Measurements from ENCODE around the gene LCLAT1.

Gene LCLAT1

GRCh38 chr2:30422444-30423040, 24.5 kb upstream of the LCLAT1 start:
- DNase-seq (ENCODE audit: low read depth in 1 of 2, low spot score in 1 of 2), result peak; percentile 33 to 59

DNA sequence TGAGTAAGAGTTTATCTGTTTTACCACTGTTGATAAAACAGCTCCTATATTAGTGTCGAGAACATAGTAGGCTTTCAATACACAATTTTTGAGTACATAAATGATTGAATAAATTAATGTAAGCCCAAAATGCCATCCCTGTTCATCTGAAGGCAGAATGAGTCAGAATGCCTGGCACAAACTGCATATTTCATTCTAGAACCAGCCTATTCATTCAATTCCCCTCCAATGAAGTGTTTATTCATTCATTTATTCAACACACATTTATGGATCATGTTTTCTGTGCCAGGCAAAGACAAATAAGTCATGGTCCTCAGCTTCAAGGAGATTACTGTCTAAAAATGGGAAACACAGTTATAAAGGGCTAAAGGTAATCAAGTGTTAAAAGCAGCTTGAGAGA, 22.8 kb upstream of the LCLAT1 start:
- DNase-seq (ENCODE audit: low read depth in 1 of 2, low spot score in 1 of 2), result no peak

DNA sequence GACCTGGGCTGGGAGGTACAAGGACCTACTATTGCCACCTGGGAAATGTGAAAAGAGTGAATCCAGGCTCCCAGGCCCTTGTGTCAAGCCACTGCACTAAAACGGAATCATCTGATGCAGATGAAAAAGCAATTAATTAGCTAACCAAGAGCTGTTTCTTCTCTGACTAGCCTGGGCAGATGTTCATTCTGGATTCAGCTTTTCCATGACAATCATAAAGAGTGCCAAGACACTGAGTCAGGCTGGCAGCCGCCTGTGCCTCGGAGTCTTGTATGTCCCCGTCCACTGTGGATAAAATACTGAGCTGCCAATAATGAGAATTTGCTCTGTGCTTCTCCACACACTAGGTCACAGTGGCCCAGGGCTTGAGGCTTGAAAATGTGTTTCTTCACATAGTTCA, 21.7 kb upstream of the LCLAT1 start:
- no peak for DNase-seq (ENCODE audit: low read depth in 1 of 2, low spot score in 1 of 2)

DNA sequence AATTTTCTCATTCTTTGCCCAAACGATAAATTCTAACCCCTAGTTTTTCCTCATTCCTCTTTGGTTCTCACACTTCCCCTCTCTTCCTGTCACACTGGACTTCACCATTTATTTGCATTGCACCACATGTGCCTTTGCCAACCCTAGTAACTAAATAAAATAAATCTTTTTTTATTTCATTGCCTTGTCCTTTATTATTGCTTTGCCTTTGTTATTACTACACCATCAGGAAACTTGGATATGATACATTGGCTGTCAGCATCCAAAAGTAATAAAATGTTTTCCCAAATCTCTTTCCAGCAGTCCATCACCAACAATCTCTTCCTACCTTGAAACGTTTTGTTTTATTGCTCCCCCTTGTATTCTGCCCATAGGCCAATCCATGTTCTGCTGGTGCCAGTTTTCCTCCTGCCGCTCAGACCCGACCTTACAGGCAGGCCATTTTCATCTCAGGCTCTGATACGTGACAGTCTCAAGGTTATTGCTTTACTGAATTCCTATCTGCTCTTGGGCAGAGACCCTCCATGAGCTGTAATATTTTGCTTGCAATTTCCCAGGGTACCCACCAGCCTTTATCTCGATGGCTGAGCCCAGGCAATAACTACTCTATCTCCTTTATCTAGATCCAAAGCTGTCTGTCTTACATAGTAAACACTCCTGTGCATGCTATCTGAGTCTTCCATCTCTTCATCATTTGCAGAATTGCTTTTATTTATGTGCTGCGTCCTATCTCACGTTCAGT, 19.3 kb upstream of the LCLAT1 start:
- no peak for DNase-seq (ENCODE audit: low read depth in 1 of 2, low spot score in 1 of 2)

DNA sequence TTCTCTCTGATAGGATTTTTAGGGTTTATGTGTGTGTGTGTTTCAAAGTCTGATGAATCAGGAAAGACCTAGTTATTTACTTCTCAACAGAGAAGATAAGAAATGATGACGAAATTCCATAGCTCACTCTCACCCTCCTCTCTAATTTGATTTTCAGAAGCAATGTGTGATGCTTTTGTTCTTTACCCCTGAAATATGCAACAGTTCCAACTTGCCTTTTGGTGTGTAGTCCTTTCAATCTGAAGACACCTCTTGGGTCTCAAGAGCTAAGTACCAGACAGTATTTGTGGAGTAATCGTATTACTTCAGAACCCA, 18.7 kb upstream of the LCLAT1 start:
- DNase-seq (ENCODE audit: low read depth in 1 of 2, low spot score in 1 of 2), result no peak

GRCh38 chr2:30428827-30429461, 18.1 kb upstream of the LCLAT1 start:
- no peak for DNase-seq (ENCODE audit: low read depth in 1 of 2, low spot score in 1 of 2)

DNA sequence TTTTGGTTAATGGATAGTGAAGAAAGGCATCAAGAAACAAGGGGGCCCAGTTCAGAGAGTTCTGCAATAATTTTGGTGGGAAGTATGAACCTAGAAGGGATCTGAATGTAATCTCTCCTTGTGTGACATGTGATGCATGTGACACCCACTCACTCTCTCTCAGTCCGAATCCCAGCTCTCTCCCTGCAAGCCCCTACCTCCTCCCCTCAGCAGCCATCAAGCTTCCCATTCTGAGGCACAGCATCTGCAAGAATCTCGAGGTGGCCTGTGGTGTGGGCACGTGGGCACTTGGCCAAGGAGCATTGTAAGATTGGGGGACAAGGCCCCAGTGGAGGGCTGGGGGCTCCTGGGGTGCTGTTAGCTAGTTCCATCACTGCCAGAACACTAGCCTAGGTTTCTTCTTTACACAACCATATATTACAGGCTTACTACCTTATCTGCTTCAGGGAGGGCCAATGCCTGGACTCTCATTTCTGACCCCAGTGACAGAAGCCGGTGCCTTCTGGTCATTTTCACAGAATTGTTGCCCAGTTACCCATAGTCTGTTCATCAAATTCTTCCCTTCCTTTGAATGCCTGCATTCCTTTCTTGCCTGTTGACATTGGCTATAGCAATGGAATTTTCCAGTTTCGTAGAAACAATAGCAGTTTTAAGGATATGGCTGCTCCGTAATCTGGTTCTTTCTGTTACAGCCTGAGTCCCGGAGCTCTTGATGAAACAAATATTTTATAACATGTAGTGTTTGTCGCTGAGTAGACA, 13.3 kb upstream of the LCLAT1 start:
- no peak for DNase-seq (ENCODE audit: low read depth in 1 of 2, low spot score in 1 of 2)

DNA sequence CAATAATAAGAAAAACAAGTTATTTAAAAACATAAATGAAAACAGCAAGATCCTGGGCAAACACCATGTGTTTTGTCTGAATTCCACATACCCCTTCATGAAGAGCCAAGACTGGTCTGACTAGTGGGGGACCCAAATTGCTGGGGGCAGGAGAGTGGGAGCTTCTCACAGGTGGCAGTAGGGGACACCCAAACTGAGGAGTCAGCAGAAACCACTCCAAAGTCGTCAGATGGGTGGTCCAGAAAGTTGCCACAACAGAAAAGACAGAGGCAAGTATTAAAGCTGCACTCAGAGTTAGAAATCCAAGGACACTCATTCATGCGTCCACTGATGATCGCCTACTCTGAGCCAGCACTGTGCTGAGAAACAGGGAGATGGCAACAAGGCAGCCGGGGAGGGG, 12.3 kb upstream of the LCLAT1 start:
- DNase-seq (ENCODE audit: low read depth in 1 of 2, low spot score in 1 of 2), result no peak

- DNase-seq (ENCODE audit: low read depth in 1 of 2, low spot score in 1 of 2), result no peak
These were observed 10.1 kb upstream of the LCLAT1 start for GRCh38 chr2:30436859-30437435.

DNA sequence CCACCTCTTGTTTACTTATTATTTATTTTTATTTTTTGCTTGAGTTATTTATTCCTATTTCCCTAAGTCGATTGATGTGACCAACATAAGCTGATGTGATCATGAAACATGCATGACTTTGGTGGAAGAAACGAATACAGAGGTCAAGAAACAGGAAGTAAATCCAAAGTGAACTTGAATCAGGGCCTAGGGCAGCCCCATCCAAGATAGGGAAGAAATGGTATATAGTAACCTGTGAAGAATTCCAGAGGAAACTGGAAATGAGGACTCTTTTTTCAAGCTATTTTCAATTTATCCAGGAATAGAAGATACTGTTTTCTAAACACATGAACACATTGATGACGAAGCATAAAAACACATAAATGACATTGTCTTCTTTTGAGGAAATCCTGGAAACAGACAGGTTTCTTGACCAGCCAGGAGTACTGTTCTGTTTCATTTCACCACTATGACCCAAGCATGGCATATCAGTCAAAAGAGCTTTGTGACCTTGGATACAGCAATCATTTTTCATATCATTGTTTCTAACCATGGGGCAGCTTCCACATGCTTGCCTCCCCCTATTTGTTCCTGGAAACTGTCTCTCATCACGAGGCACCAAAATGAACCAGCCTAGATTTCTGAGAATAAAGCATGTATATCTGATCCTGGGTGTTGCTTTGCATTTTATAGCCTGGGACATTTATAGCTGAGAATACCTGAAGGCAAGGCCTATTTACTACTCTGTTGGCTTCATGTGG, 9.1 kb upstream of the LCLAT1 start:
- DNase-seq (ENCODE audit: low read depth in 1 of 2, low spot score in 1 of 2), result no peak

- DNase-seq (ENCODE audit: low read depth in 1 of 2, low spot score in 1 of 2), result no peak
These were observed 7.8 kb upstream of the LCLAT1 start for GRCh38 chr2:30439296-30439695.

GRCh38 chr2:30439879-30440278, 7.2 kb upstream of the LCLAT1 start:
- DNase-seq (ENCODE audit: low read depth in 1 of 2, low spot score in 1 of 2), result no peak

- no peak for DNase-seq (ENCODE audit: low read depth in 1 of 2, low spot score in 1 of 2)
These were observed 6.0 kb upstream of the LCLAT1 start for GRCh38 chr2:30441023-30441422.

- no peak for DNase-seq (ENCODE audit: low read depth in 1 of 2, low spot score in 1 of 2)
These were observed 4.0 kb upstream of the LCLAT1 start for GRCh38 chr2:30443081-30443480.

GRCh38 chr2:30444273-30444672, 2.8 kb upstream of the LCLAT1 start:
- no peak for DNase-seq (ENCODE audit: low read depth in 1 of 2, low spot score in 1 of 2)

GRCh38 chr2:30445266-30445821, 1.7 kb upstream of the LCLAT1 start:
- DNase-seq (ENCODE audit: low read depth in 1 of 2, low spot score in 1 of 2), result no peak

GRCh38 chr2:30446602-30447148, 371 bp upstream of the LCLAT1 start:
- no peak for DNase-seq (ENCODE audit: low read depth in 1 of 2, low spot score in 1 of 2)

- DNase-seq (ENCODE audit: low read depth in 1 of 2, low spot score in 1 of 2), result no peak
These were observed 1.3 kb downstream of the LCLAT1 start for GRCh38 chr2:30448308-30448707.

- no peak for DNase-seq (ENCODE audit: low read depth in 1 of 2, low spot score in 1 of 2)
These were observed 1.8 kb downstream of the LCLAT1 start for GRCh38 chr2:30448866-30449265.

DNA sequence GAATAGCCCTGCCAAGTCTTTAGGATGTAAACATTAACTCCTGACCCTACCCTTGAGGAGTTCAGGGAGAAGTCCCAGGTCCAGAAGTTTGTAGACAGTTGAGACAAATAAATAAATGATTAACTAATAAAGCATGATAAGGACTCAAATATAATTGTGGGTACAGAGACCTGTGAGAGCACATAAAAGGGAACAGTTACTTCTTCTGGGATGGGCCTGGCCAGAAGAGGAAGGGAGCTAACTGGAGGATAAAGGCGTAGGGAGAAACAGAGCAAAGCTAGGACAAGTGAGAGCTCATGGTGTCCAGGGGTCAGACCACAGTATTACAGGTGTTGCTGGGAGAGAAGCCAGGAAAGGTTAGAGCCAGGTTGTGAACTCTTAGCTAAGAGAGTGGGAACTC, 3.0 kb downstream of the LCLAT1 start:
- no peak for DNase-seq (ENCODE audit: low read depth in 1 of 2, low spot score in 1 of 2)

Measured in stimulated activated CD4-positive, alpha-beta T cell treated with anti-CD3 and anti-CD28 coated beads, Interleukin-15, amount 100 ng/mL, for 1 hour (primary cell).